H54 (cell line): ENCODE measurements around the gene FAM13B.
"Not testable (repeated sequence)": the region's sequence is repeated elsewhere in the genome, so short reads cannot be mapped to it uniquely, and the experiment has no call there.

ENCODE experiments used
- DNase-seq: peaks from one replicate; pipeline ENCODE4 v3.0.0; 2011; ENCODE audit warnings: low spot score, mixed read lengths; ENCODE audit not compliant: insufficient read length
- FAIRE-seq: peaks from 3 replicates; lab custom pipeline; 2011; peaks lifted over from hg19 to GRCh38; lab: Jason Lieb, UNC
- POLR2A ChIP-seq: IDR thresholded peaks from 2 replicates; pipeline ENCODE4 v1.6.1; 2011; ENCODE audit warnings: low read depth, mild to moderate bottlenecking, low read length

FAM13B gene

DNA sequence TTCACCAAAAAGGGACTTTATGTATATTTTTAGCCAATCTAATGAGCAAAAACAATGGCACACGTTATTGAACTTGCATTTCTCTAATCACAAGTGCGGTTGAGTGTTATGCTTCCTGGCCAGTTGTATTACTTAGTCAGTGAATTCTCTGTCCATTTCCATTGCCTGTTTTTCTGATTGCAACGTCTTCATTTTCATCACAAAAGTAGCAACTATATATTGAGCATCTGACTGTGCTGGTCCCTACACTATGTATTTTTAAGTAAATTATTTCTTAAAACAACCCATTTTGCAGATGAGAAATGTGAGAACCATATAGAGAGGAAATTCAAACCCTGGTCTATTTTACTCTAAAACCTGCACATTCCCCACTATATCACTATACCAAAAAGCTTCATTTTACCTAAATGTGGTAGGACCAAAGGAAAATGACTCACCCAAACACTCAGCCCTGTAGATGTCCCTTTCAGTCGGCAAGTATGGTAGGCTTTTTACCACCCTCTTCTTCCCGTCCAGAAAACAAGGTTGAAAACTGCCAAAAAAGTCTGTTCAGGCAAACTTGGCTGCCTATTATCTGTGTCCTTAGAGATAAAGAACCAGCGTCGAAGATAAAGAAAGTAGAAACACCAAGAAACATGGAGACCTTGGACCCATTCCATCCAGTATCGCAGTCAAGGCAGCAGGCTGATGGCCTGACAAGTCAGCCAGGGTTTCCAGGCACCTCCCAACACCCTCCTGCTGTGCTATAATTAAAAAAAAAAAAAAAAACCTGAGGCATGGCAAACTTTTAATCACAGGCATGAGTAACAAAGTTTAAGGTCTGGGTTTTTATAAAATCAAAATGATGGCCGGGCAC, 18.8 kb upstream of the FAM13B start:
- no peak for TF ChIP-seq POLR2A
- no peak for FAIRE-seq
- DNase-seq: no peak

DNA sequence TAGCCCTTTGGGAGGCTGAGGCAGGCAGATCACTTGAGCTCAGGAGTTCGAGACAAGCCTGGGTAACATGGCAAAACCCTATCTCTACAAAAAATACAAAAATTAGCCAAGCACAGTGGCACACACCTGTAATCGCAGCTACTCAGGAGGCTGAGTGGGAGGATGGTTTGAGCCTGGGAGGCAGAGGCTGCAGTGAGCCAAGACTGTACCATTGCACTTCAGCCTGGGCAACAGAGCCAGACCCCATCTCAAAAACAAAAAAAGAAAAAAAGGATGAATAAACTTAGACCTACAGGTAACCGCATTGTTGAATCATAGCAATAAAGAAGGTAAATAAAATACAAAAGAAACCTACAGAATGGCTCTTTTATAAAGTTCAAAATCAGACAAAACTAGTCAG, 12.4 kb upstream of the FAM13B start:
- not testable (repeated sequence) for FAIRE-seq, DNase-seq

DNA sequence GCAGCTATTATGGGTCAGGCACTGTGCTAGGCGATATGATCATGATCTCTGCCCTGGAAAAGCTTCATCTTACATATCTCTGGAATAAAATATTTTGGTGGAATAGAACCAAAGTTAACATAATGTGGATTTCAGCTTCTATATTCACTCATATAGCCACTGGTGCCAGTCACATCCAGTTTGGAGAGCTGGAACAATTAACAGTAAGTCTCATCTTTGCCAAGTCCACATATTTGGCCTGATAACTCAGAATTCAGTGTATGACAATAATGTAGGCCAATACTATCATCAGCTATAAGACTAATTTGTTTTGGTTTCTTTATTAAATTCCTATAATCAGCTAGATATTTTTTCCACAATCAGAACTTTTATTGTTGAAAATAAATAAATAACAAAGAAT, 5.9 kb upstream of the FAM13B start:
- DNase-seq (no peak), FAIRE-seq (no peak)
- no peak for TF ChIP-seq POLR2A

DNA sequence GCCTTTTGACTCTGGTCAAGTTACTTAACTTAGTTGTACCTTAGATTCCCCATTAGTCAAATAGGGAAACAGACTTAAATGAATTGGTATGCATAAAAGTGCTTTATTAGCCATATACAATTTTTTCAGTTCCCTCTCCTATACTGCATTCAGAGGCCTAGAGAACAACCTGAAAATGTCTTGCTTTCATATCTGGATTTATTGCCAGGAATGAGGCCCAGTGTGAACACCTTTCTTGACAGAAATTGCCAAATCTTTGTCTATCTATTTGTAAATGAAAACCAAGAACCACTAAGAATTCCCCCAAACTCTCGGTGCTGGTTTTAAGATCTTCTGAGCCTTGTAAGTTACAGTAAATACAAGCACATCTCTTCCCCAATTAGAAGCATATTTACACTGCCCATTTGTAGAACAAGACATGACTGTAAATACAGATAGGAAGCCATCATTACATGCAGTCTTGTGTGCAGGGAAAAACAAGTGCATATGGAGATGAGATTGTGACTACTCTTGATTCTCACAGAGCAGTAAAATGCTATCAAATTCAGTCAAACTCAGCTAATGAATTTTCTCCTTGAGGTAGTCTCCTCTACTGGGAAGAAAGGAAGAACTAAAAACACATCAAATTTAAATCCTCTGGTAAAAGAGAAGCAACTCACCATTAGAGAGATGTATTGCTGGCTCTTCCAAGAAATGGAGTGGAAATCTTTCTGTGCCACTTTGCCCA, 5.2 kb upstream of the FAM13B start:
- TF ChIP-seq POLR2A: no peak
- FAIRE-seq (no peak), DNase-seq (no peak)

DNA sequence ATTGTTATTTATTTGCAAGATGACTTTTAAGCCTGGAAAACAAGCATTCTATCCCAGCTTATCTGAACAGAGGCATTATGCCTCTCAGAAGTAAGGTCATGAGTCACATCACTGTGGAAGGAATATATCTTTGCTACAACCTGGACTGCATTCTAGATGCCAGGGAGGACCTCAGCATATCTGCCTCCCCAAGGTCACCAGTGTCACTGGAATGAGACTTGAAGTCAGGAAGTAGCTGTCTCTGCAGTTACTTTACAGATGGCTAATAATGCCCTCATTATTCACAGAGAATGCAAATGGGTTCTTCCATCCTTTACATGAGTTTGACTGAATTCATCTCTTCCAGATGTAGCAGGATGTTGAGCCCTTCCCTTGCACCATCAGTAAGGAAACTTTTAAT, 4.4 kb upstream of the FAM13B start:
- FAIRE-seq: no peak
- DNase-seq: no peak
- no peak for TF ChIP-seq POLR2A

DNA sequence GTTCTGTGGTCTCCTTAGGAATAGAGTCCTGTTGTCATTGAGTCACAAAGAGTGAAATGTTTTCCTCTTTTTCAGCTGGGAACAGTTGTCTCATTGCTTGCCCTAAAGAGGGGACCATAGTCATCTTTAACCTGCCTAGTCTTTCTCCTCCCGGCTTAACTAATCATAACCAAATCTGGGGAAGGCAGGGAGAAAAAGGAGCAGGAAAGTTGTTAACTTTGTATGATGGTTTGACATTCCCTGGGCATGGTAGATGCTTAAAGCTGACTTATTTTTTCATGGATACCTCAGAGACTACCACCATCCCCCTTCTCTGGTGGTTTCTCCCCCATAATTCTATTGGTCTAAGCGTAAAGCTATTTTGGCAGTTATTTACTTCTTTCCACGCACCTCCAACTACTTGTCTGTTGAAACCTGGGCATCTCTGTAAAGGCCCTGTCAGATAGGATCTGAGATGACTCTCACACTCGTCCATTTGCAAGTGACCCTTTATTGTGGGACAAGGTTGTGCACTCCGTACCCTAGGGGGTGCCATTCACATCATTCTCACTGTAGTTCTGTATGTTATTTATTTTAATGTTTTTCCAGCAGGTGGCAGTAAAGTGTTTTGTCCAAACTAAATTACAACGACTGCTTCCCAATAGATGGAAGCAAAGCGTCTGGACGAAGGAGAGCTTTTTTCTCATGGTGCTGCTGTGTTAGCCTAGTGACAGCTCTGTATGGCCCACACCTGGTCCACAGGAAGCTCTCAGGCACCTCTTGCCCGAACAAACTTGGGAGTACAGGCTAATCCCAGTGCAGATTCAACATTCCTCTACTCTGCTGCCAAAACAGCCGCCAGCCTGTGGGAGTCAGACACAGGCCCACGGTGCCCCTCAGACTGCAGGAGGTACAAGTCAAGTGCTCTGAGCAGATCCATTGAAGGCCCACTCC, 3.0 kb upstream of the FAM13B start:
- FAIRE-seq (peak; percentile 87), DNase-seq (peak; percentile 48)
- TF ChIP-seq POLR2A: no peak

DNA sequence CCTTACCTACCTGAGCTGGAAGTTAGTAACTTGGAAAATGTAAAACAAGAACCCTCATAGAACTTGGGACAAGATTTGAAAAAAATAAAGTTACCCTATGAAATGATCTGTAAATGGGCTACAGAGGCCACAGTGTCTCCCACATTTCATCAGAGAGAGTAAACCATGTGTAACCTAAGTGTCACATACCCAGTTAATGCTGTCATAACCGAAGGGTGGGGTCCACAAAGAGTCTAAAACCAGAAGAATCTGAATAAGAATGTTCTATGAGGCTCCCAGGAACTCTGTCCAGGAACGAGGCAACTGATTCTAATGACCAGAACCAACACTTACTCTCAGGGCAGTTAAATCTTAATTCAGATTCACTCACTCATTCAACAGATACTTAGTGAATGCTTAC, 1.0 kb upstream of the FAM13B start:
- FAIRE-seq (no peak), DNase-seq (no peak)
- TF ChIP-seq POLR2A: no peak

DNA sequence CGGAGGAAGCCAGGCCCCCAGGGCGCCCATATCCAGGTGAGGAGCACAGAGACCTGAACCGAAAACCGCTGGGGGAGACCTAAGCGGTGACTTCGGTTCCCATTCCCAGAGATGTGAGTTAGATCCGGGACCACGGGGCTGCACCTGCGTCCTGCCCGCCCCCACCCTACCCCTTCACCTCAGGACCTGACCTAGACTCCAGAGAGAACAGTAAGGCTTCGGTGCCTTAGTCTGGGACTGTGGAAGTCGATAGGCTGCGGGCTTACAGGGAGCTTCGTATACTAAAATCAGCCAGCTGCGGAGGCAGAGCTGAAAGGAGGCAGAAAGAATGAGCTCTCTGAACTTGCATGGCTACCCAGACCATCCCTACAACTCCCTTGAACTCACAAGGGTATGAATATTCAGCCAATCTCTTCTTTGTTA, 518 bp upstream of the FAM13B start:
- no peak for TF ChIP-seq POLR2A
- DNase-seq (no peak), FAIRE-seq (no peak)

DNA sequence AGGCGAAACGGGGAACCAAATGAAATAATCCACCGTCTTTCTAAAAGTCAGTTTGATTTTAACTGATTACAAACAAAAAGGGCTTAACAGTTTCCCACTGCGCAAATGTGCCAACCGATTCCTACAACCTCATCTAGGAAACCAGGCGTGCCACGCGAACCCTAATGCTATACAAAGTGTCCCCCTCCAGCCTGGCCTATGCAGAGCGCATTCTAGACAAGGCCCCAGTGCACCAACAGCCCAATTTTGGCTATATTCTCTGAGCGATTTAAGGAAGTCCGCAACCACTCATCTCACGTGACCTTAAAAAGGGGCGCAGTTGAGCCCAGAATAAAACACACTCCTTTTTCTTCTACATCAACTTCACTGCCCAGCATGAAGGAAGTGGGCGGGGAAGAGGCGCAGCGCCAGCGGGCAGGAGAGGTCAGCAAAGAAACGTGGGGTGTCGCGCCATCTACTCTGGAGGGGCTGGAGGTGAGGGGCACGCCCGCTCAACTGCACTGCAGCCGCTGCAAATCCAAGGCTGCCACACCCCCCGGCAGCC, 779 bp downstream of the FAM13B start:
- FAIRE-seq: no peak
- DNase-seq: peak; percentile 43
- TF ChIP-seq POLR2A: no peak

DNA sequence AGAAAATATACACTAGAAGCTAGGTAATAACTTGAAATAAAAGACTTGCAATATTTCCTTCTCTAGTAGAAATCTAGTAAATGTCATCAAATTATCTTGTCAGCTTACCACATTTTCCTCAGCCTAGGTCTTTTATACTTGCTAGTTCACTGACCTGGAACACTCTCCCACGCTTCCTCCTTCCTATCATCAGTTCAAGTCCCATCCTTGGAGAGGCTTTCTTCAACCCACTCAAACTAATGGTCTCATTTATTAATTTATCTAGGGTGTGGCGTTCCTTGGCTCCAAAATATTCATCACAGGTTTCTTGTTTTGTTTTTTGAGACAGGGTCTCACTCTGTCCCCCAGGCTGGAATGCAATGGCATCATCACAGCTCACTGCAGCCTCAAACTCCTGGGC, 2.9 kb downstream of the FAM13B start:
- no peak for TF ChIP-seq POLR2A
- no peak for FAIRE-seq
- DNase-seq: no peak

DNA sequence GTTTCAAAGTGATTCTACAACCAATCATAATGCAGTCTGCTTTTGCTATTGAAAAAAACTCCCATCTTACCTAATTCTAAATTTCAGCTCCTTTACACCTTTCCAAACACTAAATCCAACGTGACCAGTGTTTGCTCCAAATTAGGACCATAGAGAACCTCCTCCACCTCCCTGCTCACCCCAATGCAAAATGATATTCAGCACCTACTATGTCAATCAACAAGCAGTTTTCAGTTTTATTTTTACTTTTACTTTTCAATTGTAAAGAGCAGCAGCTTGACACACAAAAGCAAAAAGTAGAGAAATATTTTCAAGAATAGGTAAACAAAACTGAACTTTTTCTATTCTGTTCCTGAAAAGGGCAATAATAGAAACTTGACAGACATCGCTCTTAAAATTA, 3.4 kb downstream of the FAM13B start:
- FAIRE-seq (no peak), DNase-seq (no peak)
- TF ChIP-seq POLR2A: no peak

DNA sequence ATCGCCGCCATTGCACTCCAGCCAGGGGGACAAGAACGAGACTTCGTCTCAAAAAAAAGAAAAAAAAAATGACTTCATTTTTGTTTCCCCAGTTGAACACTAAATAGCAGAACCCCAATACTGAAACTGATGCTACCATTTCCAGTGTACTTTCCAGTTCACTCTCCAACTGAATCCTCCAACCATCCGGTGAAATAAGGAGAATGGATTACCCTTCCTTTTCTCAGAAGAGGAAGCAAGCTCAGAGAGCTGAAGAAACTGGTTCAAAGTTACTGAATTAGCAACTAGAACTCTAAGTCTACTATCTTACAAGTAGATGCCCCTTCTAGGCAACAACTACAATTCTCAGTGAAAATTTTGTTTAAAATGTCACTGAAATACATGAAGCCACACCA, 3.9 kb downstream of the FAM13B start:
- DNase-seq (no peak), FAIRE-seq (no peak)
- no peak for TF ChIP-seq POLR2A

DNA sequence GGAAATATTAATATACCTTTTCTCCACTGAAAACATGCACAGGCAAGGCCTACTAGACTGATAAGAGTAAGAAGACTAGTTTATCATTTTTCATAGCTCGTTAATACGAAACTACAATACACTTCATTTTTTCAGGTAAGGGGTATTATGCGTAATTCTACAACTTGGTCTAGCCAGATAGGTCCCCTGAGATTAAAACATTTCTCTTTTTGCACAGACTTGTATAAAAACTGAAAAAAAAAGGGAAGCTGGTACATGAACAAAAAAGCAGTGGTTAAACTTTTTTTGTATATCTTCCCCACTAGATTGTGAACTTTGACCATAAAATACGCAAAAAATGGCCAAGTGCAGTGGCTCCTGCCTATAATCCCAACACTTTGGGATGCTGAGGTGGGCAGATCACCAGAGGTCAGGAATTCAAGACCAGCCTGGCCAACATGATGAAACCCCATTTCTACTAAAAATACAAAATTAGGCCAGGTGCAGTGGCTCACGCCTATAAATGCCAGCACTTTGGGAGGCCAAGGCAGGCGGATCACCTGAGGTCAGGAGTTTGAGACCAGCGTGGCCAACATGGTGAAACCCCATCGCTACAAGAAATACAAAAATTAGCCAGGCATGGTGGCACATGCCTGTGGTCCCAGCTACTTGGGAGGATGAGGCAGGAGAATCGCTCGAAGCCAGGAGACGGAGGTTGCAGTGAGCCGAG, 4.5 kb downstream of the FAM13B start:
- not testable (repeated sequence) for FAIRE-seq, DNase-seq

DNA sequence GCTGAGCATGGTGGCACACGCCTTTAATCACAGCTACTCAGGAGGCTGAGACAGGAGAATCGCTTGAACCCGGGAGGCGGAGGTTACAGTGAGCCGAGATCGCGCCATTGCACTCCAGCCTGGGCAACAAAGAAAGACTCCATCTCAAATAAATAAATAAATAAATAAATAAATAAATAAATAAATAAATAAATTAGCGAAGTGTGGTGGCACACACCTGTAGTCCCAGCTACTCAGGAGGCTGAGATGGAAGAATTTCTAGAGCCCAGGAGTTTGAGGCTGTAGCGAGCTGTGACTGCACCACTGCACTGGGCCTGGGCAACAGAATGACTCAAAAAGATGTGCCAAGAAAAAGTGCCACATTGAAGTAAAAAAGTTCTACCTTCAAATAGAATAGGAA, 6.1 kb downstream of the FAM13B start:
- FAIRE-seq, DNase-seq: not testable (repeated sequence)
